Neural crest cell (in vitro differentiated cells): ENCODE data around the gene GLG1. TPM values are rescaled to one million over a fixed set of nuclear protein-coding genes. Genes with fewer than 3 reads are reported as not detected.

ENCODE experiments used
- DNase-seq: peaks from one replicate; pipeline ENCODE4 v3.0.0; 2021; ENCODE audit warnings: low read depth, mixed read lengths, low spot score
- H3K27ac Mint-ChIP-seq: one replicate; pipeline ENCODE4 v1.8.0; 2021; ENCODE audit warnings: mild to moderate bottlenecking, mixed read lengths; ENCODE audit not compliant: unreplicated experiment
- H3K27me3 Mint-ChIP-seq: 2 replicates; pipeline ENCODE4 v1.8.0; 2021; ENCODE audit warnings: low read depth, mild to moderate bottlenecking, mixed read lengths
- H3K36me3 Mint-ChIP-seq: 2 replicates; pipeline ENCODE4 v1.8.0; 2021; ENCODE audit warnings: low read depth, mild to moderate bottlenecking, mixed read lengths
- H3K4me1 Mint-ChIP-seq: 2 replicates; pipeline ENCODE4 v1.8.0; 2021; ENCODE audit warnings: mixed read lengths
- H3K4me3 Mint-ChIP-seq: one replicate; pipeline ENCODE4 v1.8.0; 2021; ENCODE audit warnings: mild to moderate bottlenecking, mixed read lengths
- H3K9me3 Mint-ChIP-seq: 2 replicates; pipeline ENCODE4 v1.8.0; 2021; ENCODE audit warnings: mixed read lengths
- CTCF ChIP-seq: fragments of 200-600 bp; sonication (generic); conservative IDR thresholded peaks from 2 replicates; pipeline ENCODE4 v1.5.0; 2021; ENCODE audit warnings: antibody characterized with exemption, mild to moderate bottlenecking
- total RNA-seq: library from RNA; stranded (reverse); gene quantifications from 2 replicates; pipeline ENCODE4 v1.2.1, GENCODE V29; 2021

GLG1 gene
- total RNA-seq, 1 donor from 2014 or later: 117 TPM

- Mint-ChIP-seq H3K4me1 (peaks cover 6% of the 10 kb centered on the region), H3K9me3 (peaks cover 12% of the 10 kb centered on the region), H3K36me3 (peaks cover 40% of the 10 kb centered on the region), H3K4me3 (no peak overlapping the region), H3K27me3 (no peaks in the 10 kb centered on the region), H3K27ac (no peak overlapping the region)
- no peak for DNase-seq
- TF ChIP-seq CTCF: no peak
These were observed 95.0 kb downstream of the GLG1 start for GRCh38 chr16:74511961-74512360.

GRCh38 chr16:74505011-74505410 is 101.9 kb downstream of the GLG1 start:
- Mint-ChIP-seq H3K4me3 (no peak overlapping the region), H3K27ac (no peak overlapping the region), H3K9me3 (no peaks in the 10 kb centered on the region), H3K27me3 (no peaks in the 10 kb centered on the region), H3K4me1 (peaks cover 34% of the 10 kb centered on the region), H3K36me3 (peaks cover 4% of the 10 kb centered on the region)
- TF ChIP-seq CTCF: no peak
- DNase-seq: no peak

GRCh38 chr16:74503412-74503811 is 103.5 kb downstream of the GLG1 start:
- H3K36me3 Mint-ChIP-seq: peaks cover 4% of the 10 kb centered on the region
- DNase-seq: no peak
- no peak overlapping the region for H3K4me3 Mint-ChIP-seq
- no peak for TF ChIP-seq CTCF
- no peaks in the 10 kb centered on the region for H3K9me3 Mint-ChIP-seq
- H3K4me1 Mint-ChIP-seq: peaks cover 30% of the 10 kb centered on the region
- no peaks in the 10 kb centered on the region for H3K27me3 Mint-ChIP-seq
- no peak overlapping the region for H3K27ac Mint-ChIP-seq

GRCh38 chr16:74501484-74502478 is 105.1 kb downstream of the GLG1 start:
- TF ChIP-seq CTCF: no peak
- no peak for DNase-seq
- H3K4me1 Mint-ChIP-seq: peaks cover 26% of the 10 kb centered on the region
- H3K9me3 Mint-ChIP-seq: no peaks in the 10 kb centered on the region
- H3K27me3 Mint-ChIP-seq: no peaks in the 10 kb centered on the region
- H3K36me3 Mint-ChIP-seq: peaks cover 5% of the 10 kb centered on the region
- no peak overlapping the region for H3K4me3 Mint-ChIP-seq
- peak overlapping the region; percentile 23 for H3K27ac Mint-ChIP-seq

- Mint-ChIP-seq H3K27me3 (no peaks in the 10 kb centered on the region), H3K9me3 (no peaks in the 10 kb centered on the region), H3K27ac (no peak overlapping the region), H3K36me3 (peaks cover 5% of the 10 kb centered on the region), H3K4me3 (no peak overlapping the region), H3K4me1 (peaks cover 23% of the 10 kb centered on the region)
- no peak for TF ChIP-seq CTCF
- DNase-seq: no peak
These were observed 106.0 kb downstream of the GLG1 start for GRCh38 chr16:74500907-74501306.
